HG03442 (cell line): ENCODE data around the gene TMEM127.
"Not testable (repeated sequence)": the region's sequence is repeated elsewhere in the genome, so short reads cannot be mapped to it uniquely, and the experiment has no call there.

Source experiments
- ATAC-seq: cut with Tn5 transposase; IDR thresholded peaks from one replicate; pipeline ENCODE4 v1.9.1; 2021; ENCODE audit warnings: mild to moderate bottlenecking, moderate library complexity; ENCODE audit not compliant: unreplicated experiment

TMEM127 gene

GRCh38 chr2:96243843-96244242 lies 22.0 kb downstream of the TMEM127 start:
- no peak for ATAC-seq

- peak; percentile 83 for ATAC-seq
Measured at GRCh38 chr2:96241900-96242611, 23.7 kb downstream of the TMEM127 start.

- no peak for ATAC-seq
Measured at GRCh38 chr2:96241227-96241626, 24.6 kb downstream of the TMEM127 start.

- no peak for ATAC-seq
Measured at GRCh38 chr2:96240341-96241038, 25.3 kb downstream of the TMEM127 start.

GRCh38 chr2:96239745-96240264 lies 26.0 kb downstream of the TMEM127 start:
- ATAC-seq = no peak

- ATAC-seq = no peak
Measured at GRCh38 chr2:96239091-96239490, 26.7 kb downstream of the TMEM127 start.

- ATAC-seq = no peak
Measured at GRCh38 chr2:96238266-96238665, 27.5 kb downstream of the TMEM127 start.

- no peak for ATAC-seq
Measured at GRCh38 chr2:96236882-96237281, 28.9 kb downstream of the TMEM127 start.

GRCh38 chr2:96233880-96234316 lies 31.9 kb downstream of the TMEM127 start:
- peak; percentile 81 for ATAC-seq

- no peak for ATAC-seq
Measured at GRCh38 chr2:96233436-96233835, 32.4 kb downstream of the TMEM127 start.

GRCh38 chr2:96231316-96231715 lies 34.5 kb downstream of the TMEM127 start:
- ATAC-seq = no peak

- peak; percentile 83 for ATAC-seq
Measured at GRCh38 chr2:96225016-96225533, 40.7 kb downstream of the TMEM127 start.

GRCh38 chr2:96221106-96221505 lies 44.7 kb downstream of the TMEM127 start:
- not testable (repeated sequence) for ATAC-seq

GRCh38 chr2:96219959-96220358 lies 45.8 kb downstream of the TMEM127 start:
- ATAC-seq = not testable (repeated sequence)

GRCh38 chr2:96218508-96219131 lies 47.2 kb downstream of the TMEM127 start:
- no peak for ATAC-seq

- ATAC-seq = no peak
Measured at GRCh38 chr2:96214554-96214953, 51.2 kb downstream of the TMEM127 start.

GRCh38 chr2:96213379-96213778 lies 52.4 kb downstream of the TMEM127 start:
- no peak for ATAC-seq

GRCh38 chr2:96212339-96212738 lies 53.5 kb downstream of the TMEM127 start:
- no peak for ATAC-seq

- no peak for ATAC-seq
Measured at GRCh38 chr2:96209729-96210085, 56.1 kb downstream of the TMEM127 start.

GRCh38 chr2:96209011-96209728 lies 56.6 kb downstream of the TMEM127 start:
- no peak for ATAC-seq
